Glutamatergic neuron (in vitro differentiated cells): Measurements from ENCODE around the gene NTRK3. TPM values are rescaled to one million over a fixed set of nuclear protein-coding genes. Genes with fewer than 3 reads are reported as not detected.

Source experiments
- DNase-seq: peaks from one replicate; pipeline ENCODE4 v3.0.0; 2022
- H3K27ac Mint-ChIP-seq: one replicate; pipeline ENCODE4 v1.8.0; 2020; ENCODE audit warnings: mild to moderate bottlenecking, mixed read lengths, inconsistent platforms; ENCODE audit not compliant: unreplicated experiment
- H3K27me3 Mint-ChIP-seq: one replicate; pipeline ENCODE4 v1.8.0; 2020; ENCODE audit warnings: mild to moderate bottlenecking, moderate library complexity, mixed read lengths, inconsistent platforms; ENCODE audit not compliant: unreplicated experiment
- H3K36me3 Mint-ChIP-seq: one replicate; pipeline ENCODE4 v1.8.0; 2020; ENCODE audit warnings: mild to moderate bottlenecking, mixed read lengths, inconsistent platforms; ENCODE audit not compliant: unreplicated experiment
- H3K4me1 Mint-ChIP-seq: one replicate; pipeline ENCODE4 v1.8.0; 2020; ENCODE audit warnings: mild to moderate bottlenecking, low read depth, mixed read lengths, inconsistent platforms; ENCODE audit not compliant: unreplicated experiment
- H3K4me3 Mint-ChIP-seq: one replicate; pipeline ENCODE4 v1.8.0; 2020; ENCODE audit warnings: mild to moderate bottlenecking, mixed read lengths, inconsistent platforms; ENCODE audit not compliant: unreplicated experiment
- H3K9me3 Mint-ChIP-seq: one replicate; pipeline ENCODE4 v1.8.0; 2020; ENCODE audit warnings: mild to moderate bottlenecking, moderate library complexity, mixed read lengths, inconsistent platforms; ENCODE audit not compliant: unreplicated experiment
- CTCF ChIP-seq: fragments of 200-600 bp; sonication (generic); IDR thresholded peaks from one replicate; pipeline ENCODE4 v1.5.0; 2021; ENCODE audit not compliant: partially characterized antibody, unreplicated experiment
- total RNA-seq: library from RNA; stranded (reverse); fragmentation: NEBNext Ultra II Directional; extraction: Animal tissue kit (Norgen Biotek cat#: 25700); gene quantifications from one replicate; pipeline ENCODE4 v1.2.1, GENCODE V29; 2021; ENCODE audit not compliant: unreplicated experiment

The NTRK3 gene
- total RNA-seq, 1 donor from 2014 or later, result 9.5 TPM

- DNase-seq, result no peak
- Mint-ChIP-seq H3K9me3 (no peaks in the 10 kb centered on the region), H3K36me3 (no peaks in the 10 kb centered on the region), H3K4me3 (no peak overlapping the region), H3K4me1 (no peaks in the 10 kb centered on the region), H3K27ac (no peak overlapping the region), H3K27me3 (peaks cover 11% of the 10 kb centered on the region)
- TF ChIP-seq CTCF, result no peak
Observed at GRCh38 chr15:88106074-88106473, 150.5 kb downstream of the NTRK3 start.

GRCh38 chr15:88104357-88104756 is 152.2 kb downstream of the NTRK3 start:
- no peak overlapping the region for H3K27ac Mint-ChIP-seq
- peaks cover 7% of the 10 kb centered on the region for H3K27me3 Mint-ChIP-seq
- DNase-seq, result no peak
- no peak overlapping the region for H3K4me3 Mint-ChIP-seq
- no peaks in the 10 kb centered on the region for H3K9me3 Mint-ChIP-seq
- no peak for TF ChIP-seq CTCF
- no peaks in the 10 kb centered on the region for H3K4me1 Mint-ChIP-seq
- no peaks in the 10 kb centered on the region for H3K36me3 Mint-ChIP-seq

- TF ChIP-seq CTCF, result no peak
- H3K27ac Mint-ChIP-seq, result no peak overlapping the region
- H3K27me3 Mint-ChIP-seq, result peaks cover 2% of the 10 kb centered on the region
- H3K9me3 Mint-ChIP-seq, result no peaks in the 10 kb centered on the region
- H3K4me3 Mint-ChIP-seq, result no peak overlapping the region
- no peak for DNase-seq
- H3K4me1 Mint-ChIP-seq, result no peaks in the 10 kb centered on the region
- no peaks in the 10 kb centered on the region for H3K36me3 Mint-ChIP-seq
Observed at GRCh38 chr15:88100181-88100580, 156.4 kb downstream of the NTRK3 start.

DNA sequence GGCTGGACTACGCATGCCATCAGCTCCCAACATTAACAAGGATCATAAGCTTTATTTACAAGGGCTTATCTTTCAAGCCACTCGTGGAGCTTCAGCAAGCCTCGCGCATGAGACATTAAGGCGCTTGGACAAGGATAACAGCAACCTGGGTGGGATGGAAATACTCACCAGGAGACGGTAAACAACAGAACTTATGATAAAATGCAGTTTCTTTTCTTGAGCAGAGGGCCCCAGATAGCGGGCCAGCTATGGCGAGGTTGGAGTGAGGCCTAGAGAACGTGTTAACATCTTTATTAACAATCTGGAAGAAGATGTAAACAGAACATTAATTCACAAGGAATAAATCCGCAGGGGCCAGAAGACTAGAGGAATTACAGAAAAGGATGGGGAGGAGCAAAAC is 158.2 kb downstream of the NTRK3 start:
- Mint-ChIP-seq H3K36me3 (no peaks in the 10 kb centered on the region), H3K27me3 (peaks cover 2% of the 10 kb centered on the region), H3K4me1 (no peaks in the 10 kb centered on the region), H3K4me3 (no peak overlapping the region), H3K9me3 (no peaks in the 10 kb centered on the region), H3K27ac (no peak overlapping the region)
- DNase-seq, result no peak
- no peak for TF ChIP-seq CTCF

DNA sequence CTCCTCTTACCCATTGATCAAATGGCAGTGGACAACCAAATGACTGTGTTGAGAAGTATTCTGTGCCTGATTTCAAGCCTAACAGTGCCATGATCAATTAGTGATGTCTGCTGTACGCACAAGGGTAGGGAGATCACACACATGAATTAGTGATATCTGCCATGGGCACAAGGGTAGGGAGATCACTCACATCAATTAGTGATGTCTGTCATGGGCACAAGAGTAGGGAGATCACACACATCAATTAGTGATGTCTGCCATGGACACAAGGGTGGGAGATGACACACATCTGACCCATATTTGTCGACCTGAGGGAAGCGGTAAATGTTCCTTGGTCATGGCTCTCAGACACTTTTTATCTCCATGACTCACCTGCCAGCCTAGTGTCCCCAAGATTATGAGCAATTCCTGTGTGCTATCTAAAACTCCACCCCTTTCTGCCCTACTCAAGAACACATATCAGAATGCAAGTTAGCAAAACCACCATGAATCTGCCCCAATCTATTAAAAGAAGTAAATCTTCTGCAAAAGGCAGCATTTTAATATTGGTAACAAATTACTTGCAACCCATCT is 165.0 kb downstream of the NTRK3 start:
- peaks cover 2% of the 10 kb centered on the region for H3K27me3 Mint-ChIP-seq
- TF ChIP-seq CTCF, result no peak

More for the DNA sequence above, 165.0 kb downstream of the NTRK3 start:
- peaks cover 16% of the 10 kb centered on the region for H3K4me1 Mint-ChIP-seq
- no peak overlapping the region for H3K27ac Mint-ChIP-seq
- H3K36me3 Mint-ChIP-seq, result peaks cover 4% of the 10 kb centered on the region
- H3K4me3 Mint-ChIP-seq, result no peak overlapping the region
- no peak for DNase-seq
- no peaks in the 10 kb centered on the region for H3K9me3 Mint-ChIP-seq
